Measurements from ENCODE around the gene NANOG. TPM values are rescaled to one million over a fixed set of nuclear protein-coding genes. Genes with fewer than 3 reads are reported as not detected.
"Not testable (repeated sequence)": the region's sequence is repeated elsewhere in the genome, so short reads cannot be mapped to it uniquely, and the experiment has no call there.

NANOG gene
- polyA plus RNA-seq, 1 donor from 2014 or later = not detected

- not testable (repeated sequence) for H3K36me3 ChIP-seq (ENCODE audit: insufficient read depth, low read length); H3K4me2 ChIP-seq (ENCODE audit: low read length); H3K79me2 ChIP-seq (replicated peaks; ENCODE audit: insufficient read depth, low read length); H3K9me2 ChIP-seq (ENCODE audit: insufficient read depth, low read length); H3K27me3 ChIP-seq (ENCODE audit: insufficient read depth, low read depth, low read length); H4K20me1 ChIP-seq (ENCODE audit: insufficient read depth); H3K9me3 ChIP-seq (ENCODE audit: low read length); H3F3A ChIP-seq (ENCODE audit: insufficient read depth, low read length, poor library complexity, severe bottlenecking)
- Histone ChIP-seq H3K9ac (ENCODE audit: low read length) (peak overlapping the region; percentile 53), H3K27ac (ENCODE audit: low read length) (peak overlapping the region; percentile 91), H3K4me3 (ENCODE audit: low read length) (peak overlapping the region; percentile 46), H2AFZ (ENCODE audit: low read depth, low read length) (peak overlapping the region; percentile 46)
- TF ChIP-seq, protein P1, sequence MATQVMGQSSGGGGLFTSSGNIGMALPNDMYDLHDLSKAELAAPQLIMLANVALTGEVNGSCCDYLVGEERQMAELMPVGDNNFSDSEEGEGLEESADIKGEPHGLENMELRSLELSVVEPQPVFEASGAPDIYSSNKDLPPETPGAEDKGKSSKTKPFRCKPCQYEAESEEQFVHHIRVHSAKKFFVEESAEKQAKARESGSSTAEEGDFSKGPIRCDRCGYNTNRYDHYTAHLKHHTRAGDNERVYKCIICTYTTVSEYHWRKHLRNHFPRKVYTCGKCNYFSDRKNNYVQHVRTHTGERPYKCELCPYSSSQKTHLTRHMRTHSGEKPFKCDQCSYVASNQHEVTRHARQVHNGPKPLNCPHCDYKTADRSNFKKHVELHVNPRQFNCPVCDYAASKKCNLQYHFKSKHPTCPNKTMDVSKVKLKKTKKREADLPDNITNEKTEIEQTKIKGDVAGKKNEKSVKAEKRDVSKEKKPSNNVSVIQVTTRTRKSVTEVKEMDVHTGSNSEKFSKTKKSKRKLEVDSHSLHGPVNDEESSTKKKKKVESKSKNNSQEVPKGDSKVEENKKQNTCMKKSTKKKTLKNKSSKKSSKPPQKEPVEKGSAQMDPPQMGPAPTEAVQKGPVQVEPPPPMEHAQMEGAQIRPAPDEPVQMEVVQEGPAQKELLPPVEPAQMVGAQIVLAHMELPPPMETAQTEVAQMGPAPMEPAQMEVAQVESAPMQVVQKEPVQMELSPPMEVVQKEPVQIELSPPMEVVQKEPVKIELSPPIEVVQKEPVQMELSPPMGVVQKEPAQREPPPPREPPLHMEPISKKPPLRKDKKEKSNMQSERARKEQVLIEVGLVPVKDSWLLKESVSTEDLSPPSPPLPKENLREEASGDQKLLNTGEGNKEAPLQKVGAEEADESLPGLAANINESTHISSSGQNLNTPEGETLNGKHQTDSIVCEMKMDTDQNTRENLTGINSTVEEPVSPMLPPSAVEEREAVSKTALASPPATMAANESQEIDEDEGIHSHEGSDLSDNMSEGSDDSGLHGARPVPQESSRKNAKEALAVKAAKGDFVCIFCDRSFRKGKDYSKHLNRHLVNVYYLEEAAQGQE (IDR thresholded peaks at IDR 0.05; ENCODE audit: borderline replicate concordance) = peak; percentile 12
- TF ChIP-seq EP300 (conservative IDR thresholded peaks at IDR 0.05; ENCODE audit: poor library complexity, severe bottlenecking) = peak; percentile 50
- peak; percentile 13 for TF ChIP-seq POLR2AphosphoS5 (IDR thresholded peaks at IDR 0.05)
These were observed 58.3 kb downstream of the NANOG start for GRCh38 chr12:7847226-7848097.

- not testable (repeated sequence) for H3K79me2 ChIP-seq (replicated peaks; ENCODE audit: insufficient read depth, low read length); H3F3A ChIP-seq (ENCODE audit: insufficient read depth, low read length, poor library complexity, severe bottlenecking); H3K4me2 ChIP-seq (ENCODE audit: low read length); H3K27me3 ChIP-seq (ENCODE audit: insufficient read depth, low read depth, low read length); H3K9me2 ChIP-seq (ENCODE audit: insufficient read depth, low read length); H4K20me1 ChIP-seq (ENCODE audit: insufficient read depth); H3K36me3 ChIP-seq (ENCODE audit: insufficient read depth, low read length); H2AFZ ChIP-seq (ENCODE audit: low read depth, low read length); H3K9me3 ChIP-seq (ENCODE audit: low read length)
- Histone ChIP-seq H3K9ac (ENCODE audit: low read length) (peak overlapping the region; percentile 50), H3K4me3 (ENCODE audit: low read length) (peak overlapping the region; percentile 30), H3K27ac (ENCODE audit: low read length) (peak overlapping the region; percentile 91)
- TF ChIP-seq, protein P1 (IDR thresholded peaks at IDR 0.05; ENCODE audit: borderline replicate concordance) = peak; percentile 26
These were observed 58.9 kb downstream of the NANOG start for GRCh38 chr12:7848098-7848422.

Small RNA genes within 50 kb of the gene (small RNA-seq; reads per million reads assigned to genes)
- gene RF00019 = 0 to 1.2 (median 0) reads per million in 3 experiments

Other genes starting within 250 kb of the NANOG start
- not detected in 2 replicates for gene APOBEC1, start 123.5 kb upstream of the NANOG start, polyA plus RNA-seq
- gene GDF3, start 93.6 kb upstream of the NANOG start, polyA plus RNA-seq = not detected in 2 replicates
- gene DPPA3, start 78.0 kb upstream of the NANOG start, polyA plus RNA-seq = not detected in 2 replicates
- not detected in 2 replicates for gene CLEC4C, start 42.0 kb upstream of the NANOG start, polyA plus RNA-seq
- gene NANOGNB, start 24.2 kb upstream of the NANOG start, polyA plus RNA-seq = not detected in 2 replicates
- gene SLC2A14, start 83.5 kb downstream of the NANOG start, polyA plus RNA-seq = not detected in 2 replicates
- gene SLC2A3, start 146.8 kb downstream of the NANOG start, polyA plus RNA-seq = 27.2 and 31.6 TPM in 2 replicates
- gene FOXJ2, start 243.3 kb downstream of the NANOG start, polyA plus RNA-seq = 5.8 and 6.4 TPM in 2 replicates

All from neural cell (in vitro differentiated cells).